Measurements from ENCODE around the gene TRIM54. TPM values are rescaled to one million over a fixed set of nuclear protein-coding genes. Genes with fewer than 3 reads are reported as not detected.

Gene TRIM54
- total and polyA plus RNA-seq, 9 donors = 0.12 to 0.72 (median 0.28) TPM; not detected in 3

GRCh38 chr2:27303093-27304025, 21.1 kb downstream of the TRIM54 start:
- Histone ChIP-seq H3K9me3 (no peaks in the 10 kb centered on the region), H3K27ac (no peak overlapping the region), H3K4me1 (ENCODE audit: insufficient read depth) (peaks cover 4% of the 10 kb centered on the region), H3K27me3 (peaks cover 4% of the 10 kb centered on the region), H3K36me3 (no peaks in the 10 kb centered on the region), H3K4me3 (peak overlapping the region; percentile 30)
- DNase-seq = peak in 1 of 5 donors; percentile 38
- 17 to 18% (median 18%) methylated on average over 25 of the region's 25 CpGs for WGBS, 3 donors
- intact Hi-C loops (cut with DNase I) = loop anchor here in 1 of 4 donors (10.0 kb wide), 1 partner anchor 459 kb away; the partner anchor contains the start of gene DPYSL5
- peak; percentile 63 to 72 (median 64) for TF ChIP-seq CTCF (IDR thresholded peaks at IDR 0.05)
- TF ChIP-seq EP300 (IDR thresholded peaks at IDR 0.05) = no peak
- TF ChIP-seq POLR2A (IDR thresholded peaks at IDR 0.05) = no peak

GRCh38 chr2:27304488-27305240, 22.4 kb downstream of the TRIM54 start:
- H3K27ac ChIP-seq = no peak overlapping the region
- DNase-seq = no peak
- WGBS, 3 donors = 84 to 91% (median 84%) methylated on average over 13 of the region's 13 CpGs
- no peak overlapping the region for H3K4me3 ChIP-seq
- H3K27me3 ChIP-seq = peaks cover 4% of the 10 kb centered on the region
- intact Hi-C loops (cut with DNase I) = loop anchor here in 1 of 4 donors (10.0 kb wide), 1 partner anchor 460 kb away; the partner anchor contains the start of gene DPYSL5
- peaks cover 4% of the 10 kb centered on the region for H3K4me1 ChIP-seq (ENCODE audit: insufficient read depth)
- no peaks in the 10 kb centered on the region for H3K36me3 ChIP-seq
- no peaks in the 10 kb centered on the region for H3K9me3 ChIP-seq
- TF ChIP-seq POLR2A (IDR thresholded peaks at IDR 0.05) = no peak
- TF ChIP-seq EP300 (IDR thresholded peaks at IDR 0.05) = no peak
- TF ChIP-seq CTCF (IDR thresholded peaks at IDR 0.05) = no peak

GRCh38 chr2:27305516-27305915, 23.3 kb downstream of the TRIM54 start:
- 87 to 90% (median 89%) methylated on average over 16 of the region's 16 CpGs for WGBS, 3 donors
- intact Hi-C loops (cut with DNase I) = loop anchor here in 1 of 4 donors (10.0 kb wide), 1 partner anchor 461 kb away; the partner anchor contains the start of gene DPYSL5
- Histone ChIP-seq H3K9me3 (no peaks in the 10 kb centered on the region), H3K27ac (no peak overlapping the region), H3K4me3 (no peak overlapping the region), H3K4me1 (ENCODE audit: insufficient read depth) (peaks cover 4% of the 10 kb centered on the region), H3K36me3 (no peaks in the 10 kb centered on the region), H3K27me3 (peaks cover 4% of the 10 kb centered on the region)
- no peak for TF ChIP-seq CTCF (IDR thresholded peaks at IDR 0.05)
- TF ChIP-seq EP300 (IDR thresholded peaks at IDR 0.05) = no peak
- no peak for TF ChIP-seq POLR2A (IDR thresholded peaks at IDR 0.05)
- no peak for DNase-seq

- Histone ChIP-seq H3K36me3 (no peaks in the 10 kb centered on the region), H3K9me3 (no peaks in the 10 kb centered on the region), H3K27me3 (peaks cover 4% of the 10 kb centered on the region), H3K4me3 (no peak overlapping the region), H3K27ac (no peak overlapping the region), H3K4me1 (ENCODE audit: insufficient read depth) (peaks cover 4% of the 10 kb centered on the region)
- 22 to 31% (median 30%) methylated on average over 22 to 26 of the region's 26 CpGs for WGBS, 3 donors
- no peak for DNase-seq
- TF ChIP-seq EP300 (IDR thresholded peaks at IDR 0.05) = no peak
- no peak for TF ChIP-seq CTCF (IDR thresholded peaks at IDR 0.05)
- TF ChIP-seq POLR2A (IDR thresholded peaks at IDR 0.05) = no peak
- intact Hi-C loops (cut with DNase I) = loop anchor here in 1 of 4 donors (10.0 kb wide), 1 partner anchor 461 kb away; the partner anchor contains the start of gene DPYSL5
Observed at GRCh38 chr2:27306136-27306535, 23.9 kb downstream of the TRIM54 start.

All from ovary (tissue), 9 donors.